ENCODE results near the gene SETX.
A peak's percentile ranks its signal among the peaks of the same experiment; 100 is the strongest.

The SETX gene

GRCh38 chr9:132238026-132238972, 116.5 kb downstream of the SETX start:
- TF ChIP-seq ARNT (IDR thresholded peaks at IDR 0.05), result no peak
- no peak for TF ChIP-seq FOXA1 (IDR thresholded peaks at IDR 0.05)
- TF ChIP-seq FOXK2 (IDR thresholded peaks at IDR 0.05), result no peak
- TF ChIP-seq L3MBTL2 (conservative IDR thresholded peaks at IDR 0.05), result no peak
- no peak for TF ChIP-seq CTBP1 (IDR thresholded peaks at IDR 0.05; ENCODE audit: borderline replicate concordance)
- TF ChIP-seq ZNF384 (IDR thresholded peaks at IDR 0.05), result no peak
- no peak for TF ChIP-seq SUZ12 (IDR thresholded peaks at IDR 0.05)
- no peak for TF ChIP-seq NFRKB (IDR thresholded peaks at IDR 0.05)
- TF ChIP-seq TARDBP (IDR thresholded peaks at IDR 0.05), result no peak
- no peak for TF ChIP-seq SP1 (IDR thresholded peaks at IDR 0.05)
- no peak for TF ChIP-seq ELF4 (IDR thresholded peaks at IDR 0.05)
- TF ChIP-seq FOXM1 (IDR thresholded peaks at IDR 0.05; ENCODE audit: borderline replicate concordance), result no peak
- no peak for TF ChIP-seq BHLHE40 (IDR thresholded peaks at IDR 0.05; ENCODE audit: borderline replicate concordance)
- TF ChIP-seq LEF1 (IDR thresholded peaks at IDR 0.05; ENCODE audit: borderline replicate concordance), result no peak
- ChIA-PET POLR2A (interaction anchor here (1.3 kb wide), 1 partner anchor 54 kb away, joined by 4 read pairs; no protein-coding TSS in a partner anchor), CTCF (interaction anchor here (0.6 to 1.6 kb wide), 3 partner anchors 54 to 472 kb away, joined by 3 to 4 read pairs (median 3); no protein-coding TSS in a partner anchor)
- no peak for DNase-seq (ENCODE audit: extremely low spot score)

DNA sequence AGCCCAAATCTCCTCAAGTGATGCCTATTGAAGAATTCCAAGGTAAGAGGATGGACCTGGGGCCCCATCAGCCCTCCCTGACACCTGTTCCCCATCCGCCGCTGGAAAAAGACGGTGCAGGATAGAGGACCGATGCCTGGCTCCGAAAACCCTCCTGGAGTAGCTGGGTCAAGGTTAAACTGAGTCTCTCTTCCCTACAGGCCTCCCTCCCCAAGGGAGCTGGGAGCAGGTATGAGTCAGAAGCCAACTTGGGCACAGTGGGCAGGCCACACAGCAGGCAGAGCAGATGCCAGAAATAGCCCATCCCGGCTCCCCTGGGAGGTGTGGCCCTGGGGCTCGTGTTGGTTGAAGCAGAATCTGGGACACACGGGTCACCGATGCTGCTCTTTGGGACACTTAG, 117.3 kb downstream of the SETX start:
- TF ChIP-seq, protein P1, sequence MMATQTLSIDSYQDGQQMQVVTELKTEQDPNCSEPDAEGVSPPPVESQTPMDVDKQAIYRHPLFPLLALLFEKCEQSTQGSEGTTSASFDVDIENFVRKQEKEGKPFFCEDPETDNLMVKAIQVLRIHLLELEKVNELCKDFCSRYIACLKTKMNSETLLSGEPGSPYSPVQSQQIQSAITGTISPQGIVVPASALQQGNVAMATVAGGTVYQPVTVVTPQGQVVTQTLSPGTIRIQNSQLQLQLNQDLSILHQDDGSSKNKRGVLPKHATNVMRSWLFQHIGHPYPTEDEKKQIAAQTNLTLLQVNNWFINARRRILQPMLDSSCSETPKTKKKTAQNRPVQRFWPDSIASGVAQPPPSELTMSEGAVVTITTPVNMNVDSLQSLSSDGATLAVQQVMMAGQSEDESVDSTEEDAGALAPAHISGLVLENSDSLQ (IDR thresholded peaks at IDR 0.05), result no peak
- no peak for TF ChIP-seq FOXM1 (IDR thresholded peaks at IDR 0.05; ENCODE audit: borderline replicate concordance)
- TF ChIP-seq FOXK2 (IDR thresholded peaks at IDR 0.05), result no peak
- no peak for TF ChIP-seq LEF1 (IDR thresholded peaks at IDR 0.05; ENCODE audit: borderline replicate concordance)
- TF ChIP-seq ZNF384 (IDR thresholded peaks at IDR 0.05), result no peak
- TF ChIP-seq NFRKB (IDR thresholded peaks at IDR 0.05), result no peak
- TF ChIP-seq BHLHE40 (IDR thresholded peaks at IDR 0.05; ENCODE audit: borderline replicate concordance), result no peak
- TF ChIP-seq SUZ12 (IDR thresholded peaks at IDR 0.05), result no peak
- TF ChIP-seq FOXA1 (IDR thresholded peaks at IDR 0.05), result no peak
- DNase-seq (ENCODE audit: extremely low spot score), result no peak
- POLR2A ChIA-PET, result no interaction called here
- CTCF ChIA-PET, result interaction anchor here (0.7 to 2.0 kb wide), 2 partner anchors 71 to 331 kb away, joined by 3 to 14 read pairs; no protein-coding TSS in a partner anchor

- CTCF ChIA-PET, result interaction anchor here (0.5 to 3.6 kb wide), 15 partner anchors 10 to 601 kb away, joined by 3 to 41 read pairs (median 4); no protein-coding TSS in a partner anchor
- DNase-seq (ENCODE audit: extremely low spot score), result no peak
- TF ChIP-seq FOXA1 (IDR thresholded peaks at IDR 0.05) (no peak), LEF1 (IDR thresholded peaks at IDR 0.05; ENCODE audit: borderline replicate concordance) (no peak), ARNT (IDR thresholded peaks at IDR 0.05) (no peak), CTBP1 (IDR thresholded peaks at IDR 0.05; ENCODE audit: borderline replicate concordance) (no peak), ELF4 (IDR thresholded peaks at IDR 0.05) (no peak), FOXK2 (IDR thresholded peaks at IDR 0.05) (no peak), NFRKB (IDR thresholded peaks at IDR 0.05) (no peak), ZNF384 (IDR thresholded peaks at IDR 0.05) (no peak), HDGF (IDR thresholded peaks at IDR 0.05; ENCODE audit: borderline replicate concordance) (no peak), TARDBP (IDR thresholded peaks at IDR 0.05) (no peak), FOXM1 (IDR thresholded peaks at IDR 0.05; ENCODE audit: borderline replicate concordance) (no peak), L3MBTL2 (conservative IDR thresholded peaks at IDR 0.05) (no peak), SP1 (IDR thresholded peaks at IDR 0.05) (no peak), SUZ12 (IDR thresholded peaks at IDR 0.05) (no peak), BHLHE40 (IDR thresholded peaks at IDR 0.05; ENCODE audit: borderline replicate concordance) (no peak)
- TF ChIP-seq, protein P1 (IDR thresholded peaks at IDR 0.05), result no peak
- POLR2A ChIA-PET, result interaction anchor here (1.0 kb wide), 1 partner anchor 75 kb away, joined by 4 read pairs; the partner anchor contains the start of gene NTNG2
Measured at GRCh38 chr9:132236662-132237311, 118.0 kb downstream of the SETX start.

GRCh38 chr9:132235894-132236661, 118.7 kb downstream of the SETX start:
- CTCF ChIA-PET, result interaction anchor here (0.5 to 3.6 kb wide), 17 partner anchors 9 to 600 kb away, joined by 3 to 41 read pairs (median 4); no protein-coding TSS in a partner anchor

More at GRCh38 chr9:132235894-132236661, 118.7 kb downstream of the SETX start:
- TF ChIP-seq, protein P1 (IDR thresholded peaks at IDR 0.05), result no peak
- TF ChIP-seq ELF4 (IDR thresholded peaks at IDR 0.05) (no peak), ARNT (IDR thresholded peaks at IDR 0.05) (no peak), L3MBTL2 (conservative IDR thresholded peaks at IDR 0.05) (no peak), CTBP1 (IDR thresholded peaks at IDR 0.05; ENCODE audit: borderline replicate concordance) (no peak), TARDBP (IDR thresholded peaks at IDR 0.05) (no peak), SP1 (IDR thresholded peaks at IDR 0.05) (no peak), FOXA1 (IDR thresholded peaks at IDR 0.05) (no peak), FOXK2 (IDR thresholded peaks at IDR 0.05) (no peak), HDGF (IDR thresholded peaks at IDR 0.05; ENCODE audit: borderline replicate concordance) (no peak), SUZ12 (IDR thresholded peaks at IDR 0.05) (no peak), LEF1 (IDR thresholded peaks at IDR 0.05; ENCODE audit: borderline replicate concordance) (no peak), NFRKB (IDR thresholded peaks at IDR 0.05) (no peak), BHLHE40 (IDR thresholded peaks at IDR 0.05; ENCODE audit: borderline replicate concordance) (no peak), FOXM1 (IDR thresholded peaks at IDR 0.05; ENCODE audit: borderline replicate concordance) (no peak)
- POLR2A ChIA-PET, result interaction anchor here (1.0 kb wide), 1 partner anchor 74 kb away, joined by 4 read pairs; the partner anchor contains the start of gene NTNG2
- DNase-seq (ENCODE audit: extremely low spot score), result peak; percentile 80
